Measurements from ENCODE around the gene FGFBP1.
A peak's percentile ranks its signal among the peaks of the same experiment; 100 is the strongest.

The FGFBP1 gene

GRCh38 chr4:15910155-15910940 lies 28.2 kb downstream of the FGFBP1 start:
- no peaks in the 10 kb centered on the region for H3K36me3 ChIP-seq (ENCODE audit: low read depth)
- no peaks in the 10 kb centered on the region for H3K9me3 ChIP-seq (ENCODE audit: severe bottlenecking)
- peaks cover 42% of the 10 kb centered on the region for H3K4me1 ChIP-seq (ENCODE audit: insufficient read depth, poor library complexity, severe bottlenecking)
- no peak for TF ChIP-seq CTCF (IDR thresholded peaks at IDR 0.05; ENCODE audit: poor library complexity, severe bottlenecking)
- H3K4me3 ChIP-seq (ENCODE audit: severe bottlenecking), result no peak overlapping the region
- H3K27me3 ChIP-seq (ENCODE audit: insufficient read depth, poor library complexity, severe bottlenecking), result no peaks in the 10 kb centered on the region
- DNase-seq (ENCODE audit: low spot score), result no peak
- ATAC-seq (ENCODE audit: low read depth), result no peak
- peak overlapping the region; percentile 98 for H3K27ac ChIP-seq (ENCODE audit: poor library complexity, severe bottlenecking)

- H3K36me3 ChIP-seq (ENCODE audit: low read depth), result no peaks in the 10 kb centered on the region
- H3K4me3 ChIP-seq (ENCODE audit: severe bottlenecking), result no peak overlapping the region
- DNase-seq (ENCODE audit: low spot score) (no peak), ATAC-seq (ENCODE audit: low read depth) (no peak)
- peaks cover 22% of the 10 kb centered on the region for H3K4me1 ChIP-seq (ENCODE audit: insufficient read depth, poor library complexity, severe bottlenecking)
- no peaks in the 10 kb centered on the region for H3K9me3 ChIP-seq (ENCODE audit: severe bottlenecking)
- no peak for TF ChIP-seq CTCF (IDR thresholded peaks at IDR 0.05; ENCODE audit: poor library complexity, severe bottlenecking)
- H3K27ac ChIP-seq (ENCODE audit: poor library complexity, severe bottlenecking), result peak overlapping the region; percentile 98
- H3K27me3 ChIP-seq (ENCODE audit: insufficient read depth, poor library complexity, severe bottlenecking), result no peaks in the 10 kb centered on the region
Observed at GRCh38 chr4:15907430-15907829, 31.1 kb downstream of the FGFBP1 start.

- peak; percentile 31 for TF ChIP-seq CTCF (IDR thresholded peaks at IDR 0.05; ENCODE audit: poor library complexity, severe bottlenecking)
- H3K4me1 ChIP-seq (ENCODE audit: insufficient read depth, poor library complexity, severe bottlenecking), result peaks cover 21% of the 10 kb centered on the region
- peak; percentile 97 for DNase-seq (ENCODE audit: low spot score)
- peak overlapping the region; percentile 98 for H3K27ac ChIP-seq (ENCODE audit: poor library complexity, severe bottlenecking)
- no peaks in the 10 kb centered on the region for H3K9me3 ChIP-seq (ENCODE audit: severe bottlenecking)
- no peaks in the 10 kb centered on the region for H3K27me3 ChIP-seq (ENCODE audit: insufficient read depth, poor library complexity, severe bottlenecking)
- peak; percentile 97 for ATAC-seq (ENCODE audit: low read depth)
- no peaks in the 10 kb centered on the region for H3K36me3 ChIP-seq (ENCODE audit: low read depth)
- H3K4me3 ChIP-seq (ENCODE audit: severe bottlenecking), result no peak overlapping the region
Observed at GRCh38 chr4:15906020-15906443, 32.5 kb downstream of the FGFBP1 start.

GRCh38 chr4:15902746-15903145 lies 35.8 kb downstream of the FGFBP1 start:
- no peak for TF ChIP-seq CTCF (IDR thresholded peaks at IDR 0.05; ENCODE audit: poor library complexity, severe bottlenecking)
- ATAC-seq (ENCODE audit: low read depth), result no peak
- no peak overlapping the region for H3K4me3 ChIP-seq (ENCODE audit: severe bottlenecking)
- no peaks in the 10 kb centered on the region for H3K9me3 ChIP-seq (ENCODE audit: severe bottlenecking)
- H3K27ac ChIP-seq (ENCODE audit: poor library complexity, severe bottlenecking), result peak overlapping the region; percentile 98
- no peaks in the 10 kb centered on the region for H3K36me3 ChIP-seq (ENCODE audit: low read depth)
- no peak for DNase-seq (ENCODE audit: low spot score)
- H3K4me1 ChIP-seq (ENCODE audit: insufficient read depth, poor library complexity, severe bottlenecking), result peaks cover 31% of the 10 kb centered on the region
- H3K27me3 ChIP-seq (ENCODE audit: insufficient read depth, poor library complexity, severe bottlenecking), result no peaks in the 10 kb centered on the region

- Histone ChIP-seq H3K36me3 (ENCODE audit: low read depth) (no peaks in the 10 kb centered on the region), H3K27me3 (ENCODE audit: insufficient read depth, poor library complexity, severe bottlenecking) (no peaks in the 10 kb centered on the region), H3K4me1 (ENCODE audit: insufficient read depth, poor library complexity, severe bottlenecking) (peaks cover 27% of the 10 kb centered on the region), H3K9me3 (ENCODE audit: severe bottlenecking) (no peaks in the 10 kb centered on the region), H3K4me3 (ENCODE audit: severe bottlenecking) (no peak overlapping the region), H3K27ac (ENCODE audit: poor library complexity, severe bottlenecking) (peak overlapping the region; percentile 98)
- no peak for DNase-seq (ENCODE audit: low spot score)
- no peak for TF ChIP-seq CTCF (IDR thresholded peaks at IDR 0.05; ENCODE audit: poor library complexity, severe bottlenecking)
- ATAC-seq (ENCODE audit: low read depth), result no peak
Observed at GRCh38 chr4:15901998-15902397, 36.5 kb downstream of the FGFBP1 start.

Data from RWPE2 (cell line).